K562 (cell line): ENCODE data around the gene MEIOB.

Experiments
- PCBP1 ChIP-seq: fragments of 200-400 bp; formaldehyde crosslinking; IDR thresholded peaks from 2 replicates; pipeline ENCODE4 v1.6.1; 2018; ENCODE audit warnings: mild to moderate bottlenecking, low read depth, low read length; ENCODE audit not compliant: poor library complexity, severe bottlenecking
- RFX1 ChIP-seq: fragments of 450-650 bp; IDR thresholded peaks from 2 replicates; pipeline ENCODE4 v1.6.1; 2016; ENCODE audit warnings: mild to moderate bottlenecking, moderate library complexity
- TSHZ1 ChIP-seq: fragments of 250-450 bp; sonication (Bioruptor Pico); IDR thresholded peaks from 2 replicates; pipeline ENCODE4 v1.4.0; 2020; ENCODE audit warnings: mild to moderate bottlenecking, moderate library complexity
- ZNF121 ChIP-seq: sonication (generic); formaldehyde crosslinking; conservative IDR thresholded peaks from 2 replicates; pipeline ENCODE4 v1.8.0; 2022; ENCODE audit warnings: missing genetic modification reagents
- ZNF146 ChIP-seq: IDR thresholded peaks from one replicate; pipeline ENCODE4 v1.6.1; 2018; ENCODE audit warnings: missing compliant biosample characterization; ENCODE audit not compliant: unreplicated experiment
- ZNF639 ChIP-seq, 2 experiments: fragments of 200-800 bp in 1 of 2; sonication (Bioruptor generic) in 1 of 2; sonication (generic) in 1 of 2; formaldehyde crosslinking in 1 of 2; IDR thresholded peaks in 1 of 2; conservative IDR thresholded peaks in 1 of 2; 2 replicates each; pipeline versions ENCODE4 v1.5.0 to v1.6.1; 2016 to 2020; ENCODE audit warnings: missing compliant biosample characterization in 1 of 2, missing genetic modification characterization in 1 of 2, missing genetic modification reagents in 1 of 2
- TF ChIP-seq, protein P1 (sequence below): fragments of 250-450 bp; sonication (Bioruptor Pico); IDR thresholded peaks from 2 replicates; pipeline ENCODE4 v1.5.1; 2021; ENCODE audit warnings: mild to moderate bottlenecking
- TF ChIP-seq, protein P2 (sequence below): fragments of 250-450 bp; sonication (Bioruptor Pico); IDR thresholded peaks from 2 replicates; pipeline ENCODE4 v1.4.0; 2020; ENCODE audit warnings: mild to moderate bottlenecking

DNA sequence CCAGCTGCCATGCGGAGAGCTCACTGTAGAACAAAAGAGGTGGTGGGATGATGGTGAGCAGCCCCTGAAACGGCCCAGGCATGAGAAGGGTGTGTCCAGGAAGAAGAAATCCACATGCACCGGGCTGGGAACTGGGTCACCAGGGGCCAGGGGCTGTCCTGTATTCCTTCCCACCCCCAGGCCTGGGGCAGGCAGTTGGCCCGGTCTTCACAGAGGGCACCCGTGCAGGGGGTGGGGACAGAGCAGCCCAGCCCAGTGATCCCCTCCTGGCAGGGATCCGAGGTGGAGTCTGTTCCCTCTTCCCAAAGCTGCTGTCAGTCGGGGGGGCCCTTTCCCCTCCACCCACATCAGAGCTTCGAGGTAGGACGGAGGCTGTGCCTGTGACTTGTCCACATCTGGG, 37.0 kb upstream of the MEIOB start:
- TF ChIP-seq TSHZ1 (CRISPR knock-in tag) (no peak), ZNF146 (CRISPR knock-in tag) (no peak), ZNF639 (CRISPR knock-in tag; conservative IDR thresholded peaks at IDR 0.05 in 1 of 2, IDR thresholded peaks at IDR 0.05 in 1 of 2) (no peak), ZNF121 (CRISPR knock-in tag) (no peak), PCBP1 (no peak), RFX1 (no peak)
- TF ChIP-seq, protein P1, sequence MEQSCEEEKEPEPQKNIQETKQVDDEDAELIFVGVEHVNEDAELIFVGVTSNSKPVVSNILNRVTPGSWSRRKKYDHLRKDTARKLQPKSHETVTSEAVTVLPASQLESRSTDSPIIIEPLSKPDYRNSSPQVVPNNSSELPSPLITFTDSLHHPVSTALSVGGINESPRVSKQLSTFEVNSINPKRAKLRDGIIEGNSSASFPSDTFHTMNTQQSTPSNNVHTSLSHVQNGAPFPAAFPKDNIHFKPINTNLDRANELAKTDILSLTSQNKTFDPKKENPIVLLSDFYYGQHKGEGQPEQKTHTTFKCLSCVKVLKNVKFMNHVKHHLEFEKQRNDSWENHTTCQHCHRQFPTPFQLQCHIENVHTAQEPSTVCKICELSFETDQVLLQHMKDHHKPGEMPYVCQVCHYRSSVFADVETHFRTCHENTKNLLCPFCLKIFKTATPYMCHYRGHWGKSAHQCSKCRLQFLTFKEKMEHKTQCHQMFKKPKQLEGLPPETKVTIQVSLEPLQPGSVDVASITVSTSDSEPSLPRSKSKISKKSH (CRISPR knock-in tag) = no peak
- TF ChIP-seq, protein P2, sequence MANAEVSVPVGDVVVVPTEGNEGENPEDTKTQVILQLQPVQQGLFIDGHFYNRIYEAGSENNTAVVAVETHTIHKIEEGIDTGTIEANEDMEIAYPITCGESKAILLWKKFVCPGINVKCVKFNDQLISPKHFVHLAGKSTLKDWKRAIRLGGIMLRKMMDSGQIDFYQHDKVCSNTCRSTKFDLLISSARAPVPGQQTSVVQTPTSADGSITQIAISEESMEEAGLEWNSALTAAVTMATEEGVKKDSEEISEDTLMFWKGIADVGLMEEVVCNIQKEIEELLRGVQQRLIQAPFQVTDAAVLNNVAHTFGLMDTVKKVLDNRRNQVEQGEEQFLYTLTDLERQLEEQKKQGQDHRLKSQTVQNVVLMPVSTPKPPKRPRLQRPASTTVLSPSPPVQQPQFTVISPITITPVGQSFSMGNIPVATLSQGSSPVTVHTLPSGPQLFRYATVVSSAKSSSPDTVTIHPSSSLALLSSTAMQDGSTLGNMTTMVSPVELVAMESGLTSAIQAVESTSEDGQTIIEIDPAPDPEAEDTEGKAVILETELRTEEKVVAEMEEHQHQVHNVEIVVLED (CRISPR knock-in tag) = no peak
